HepG2 (cell line): ENCODE data around the gene MTSS2. TPM values are rescaled to one million over a fixed set of nuclear protein-coding genes. Genes with fewer than 3 reads are reported as not detected.

Experiments
- AGO2 ChIP-seq: fragments of 200-400 bp; formaldehyde crosslinking; optimal IDR thresholded peaks from 2 replicates; pipeline ENCODE3; 2017; ENCODE audit warnings: mild to moderate bottlenecking, low read depth, low read length, moderate library complexity
- HOXA3 ChIP-seq: sonication (generic); formaldehyde crosslinking; IDR thresholded peaks from 2 replicates; pipeline ENCODE4 v1.5.0; 2020; ENCODE audit warnings: missing genetic modification reagents
- RAD21 ChIP-seq: fragments of 450-650 bp; formaldehyde crosslinking; IDR thresholded peaks from 2 replicates; pipeline ENCODE4 v1.5.0; 2020; ENCODE audit warnings: mild to moderate bottlenecking
- RARG ChIP-seq: sonication (generic); formaldehyde crosslinking; IDR thresholded peaks from 2 replicates; pipeline ENCODE4 v1.4.0; 2020; ENCODE audit warnings: low read depth, mild to moderate bottlenecking, missing genetic modification reagents
- TGIF2 ChIP-seq: IDR thresholded peaks from 2 replicates; pipeline ENCODE4 v1.6.1; 2016; ENCODE audit warnings: control low read depth, missing compliant biosample characterization
- ZNF263 ChIP-seq: sonication (generic); formaldehyde crosslinking; IDR thresholded peaks from 2 replicates; pipeline ENCODE4 v1.4.0; 2020; ENCODE audit warnings: missing genetic modification reagents
- polyA plus RNA-seq, 8 experiments: library from polyadenylated mRNA; depleted of rRNA in 3 of 8; stranded (reverse) in 7 of 8; unstranded in 1 of 8; fragments of >200 nt; fragmentation: Illumina TruSeq in 4 of 8; extraction: Trizol in 4 of 8; gene quantifications; 2 replicates each; pipeline versions ENCODE4 v1.2.1 to v1.2.3, GENCODE V29; 2011 to 2016; ENCODE audit warnings: low read depth in 4 of 8, missing spikeins in 1 of 8, mixed read lengths in 1 of 8; ENCODE audit not compliant: insufficient read depth in 1 of 8
- total RNA-seq, 5 experiments: library from RNA; depleted of rRNA; stranded (reverse); fragments of >200 nt; fragmentation: Illumina TruSeq; extraction: Trizol; gene quantifications; 2 replicates each; pipeline ENCODE4 v1.2.3, GENCODE V29; 2016; ENCODE audit warnings: low read depth in 1 of 5
- TF ChIP-seq, protein P1 (sequence below): sonication (generic); formaldehyde crosslinking; IDR thresholded peaks from 2 replicates; pipeline ENCODE4 v1.5.0; 2020; ENCODE audit warnings: mild to moderate bottlenecking, missing genetic modification reagents, moderate library complexity
- TF ChIP-seq, protein P2 (sequence below): fragments of 450-650 bp; IDR thresholded peaks from 2 replicates; pipeline ENCODE4 v1.6.1; 2017; ENCODE audit warnings: mild to moderate bottlenecking

MTSS2 gene
- total and polyA plus RNA-seq, 2 of the 13 experiments (the other 11 are each of a cell fraction or from before 2014, with no cell fraction given) = 132 to 242 TPM

DNA sequence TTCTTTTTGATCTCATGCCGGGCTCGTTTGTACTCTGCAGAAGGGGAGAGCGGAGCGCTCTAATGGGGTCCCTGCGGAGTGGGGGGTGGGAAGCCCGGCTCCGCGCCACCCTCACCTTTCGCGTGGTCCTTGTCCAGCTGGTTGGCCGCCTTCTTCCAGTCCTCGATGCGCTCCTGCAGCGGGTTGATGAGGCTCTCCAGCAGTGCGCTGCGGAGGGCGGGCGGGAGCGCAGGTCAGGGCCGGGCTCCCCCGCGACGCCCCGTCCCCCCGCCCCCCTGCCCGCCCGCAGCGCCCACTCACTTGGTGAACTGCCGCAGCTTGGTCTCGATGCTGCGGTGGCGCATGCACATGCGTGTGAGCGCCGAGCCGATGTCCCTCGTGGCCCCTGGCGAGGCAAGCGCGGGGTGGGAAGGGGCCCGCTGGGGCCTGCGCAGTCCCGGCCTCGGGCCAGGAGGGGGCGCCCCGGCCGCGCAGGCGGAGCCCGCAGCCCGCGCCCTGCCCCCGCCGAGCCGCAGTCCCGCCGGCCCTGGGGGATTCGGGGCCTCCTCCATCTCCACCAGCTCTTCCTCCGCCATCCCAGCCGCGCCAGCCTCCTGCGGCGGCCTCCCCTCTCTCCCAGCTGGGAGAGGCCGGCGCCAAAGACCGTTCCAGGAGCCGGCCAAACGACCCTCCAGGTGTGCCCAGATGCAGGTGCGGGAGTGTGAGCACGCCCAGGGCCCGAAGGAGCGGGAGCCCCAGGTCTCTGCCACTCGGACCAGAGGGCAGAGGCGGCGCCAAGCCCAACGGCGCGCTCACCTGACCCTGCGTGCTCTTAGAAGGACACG, 6.0 kb downstream of the MTSS2 start (continued):
- TF ChIP-seq, protein P1, sequence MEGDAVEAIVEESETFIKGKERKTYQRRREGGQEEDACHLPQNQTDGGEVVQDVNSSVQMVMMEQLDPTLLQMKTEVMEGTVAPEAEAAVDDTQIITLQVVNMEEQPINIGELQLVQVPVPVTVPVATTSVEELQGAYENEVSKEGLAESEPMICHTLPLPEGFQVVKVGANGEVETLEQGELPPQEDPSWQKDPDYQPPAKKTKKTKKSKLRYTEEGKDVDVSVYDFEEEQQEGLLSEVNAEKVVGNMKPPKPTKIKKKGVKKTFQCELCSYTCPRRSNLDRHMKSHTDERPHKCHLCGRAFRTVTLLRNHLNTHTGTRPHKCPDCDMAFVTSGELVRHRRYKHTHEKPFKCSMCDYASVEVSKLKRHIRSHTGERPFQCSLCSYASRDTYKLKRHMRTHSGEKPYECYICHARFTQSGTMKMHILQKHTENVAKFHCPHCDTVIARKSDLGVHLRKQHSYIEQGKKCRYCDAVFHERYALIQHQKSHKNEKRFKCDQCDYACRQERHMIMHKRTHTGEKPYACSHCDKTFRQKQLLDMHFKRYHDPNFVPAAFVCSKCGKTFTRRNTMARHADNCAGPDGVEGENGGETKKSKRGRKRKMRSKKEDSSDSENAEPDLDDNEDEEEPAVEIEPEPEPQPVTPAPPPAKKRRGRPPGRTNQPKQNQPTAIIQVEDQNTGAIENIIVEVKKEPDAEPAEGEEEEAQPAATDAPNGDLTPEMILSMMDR (CRISPR knock-in tag) = peak; percentile 26; the same call in 1 of the 2 replicates
- TF ChIP-seq AGO2 (peak; percentile 89), ZNF263 (no peak), TGIF2 (0 out of 2 replicates have a peak, but pooled peaks have one; percentile 39), HOXA3 (CRISPR knock-in tag) (peak; percentile 45; the same call in 1 of the 2 replicates), RAD21 (CRISPR knock-in tag) (peak; percentile 58; the same call in 1 of the 2 replicates), RARG (CRISPR knock-in tag) (no peak)
- TF ChIP-seq, protein P2, sequence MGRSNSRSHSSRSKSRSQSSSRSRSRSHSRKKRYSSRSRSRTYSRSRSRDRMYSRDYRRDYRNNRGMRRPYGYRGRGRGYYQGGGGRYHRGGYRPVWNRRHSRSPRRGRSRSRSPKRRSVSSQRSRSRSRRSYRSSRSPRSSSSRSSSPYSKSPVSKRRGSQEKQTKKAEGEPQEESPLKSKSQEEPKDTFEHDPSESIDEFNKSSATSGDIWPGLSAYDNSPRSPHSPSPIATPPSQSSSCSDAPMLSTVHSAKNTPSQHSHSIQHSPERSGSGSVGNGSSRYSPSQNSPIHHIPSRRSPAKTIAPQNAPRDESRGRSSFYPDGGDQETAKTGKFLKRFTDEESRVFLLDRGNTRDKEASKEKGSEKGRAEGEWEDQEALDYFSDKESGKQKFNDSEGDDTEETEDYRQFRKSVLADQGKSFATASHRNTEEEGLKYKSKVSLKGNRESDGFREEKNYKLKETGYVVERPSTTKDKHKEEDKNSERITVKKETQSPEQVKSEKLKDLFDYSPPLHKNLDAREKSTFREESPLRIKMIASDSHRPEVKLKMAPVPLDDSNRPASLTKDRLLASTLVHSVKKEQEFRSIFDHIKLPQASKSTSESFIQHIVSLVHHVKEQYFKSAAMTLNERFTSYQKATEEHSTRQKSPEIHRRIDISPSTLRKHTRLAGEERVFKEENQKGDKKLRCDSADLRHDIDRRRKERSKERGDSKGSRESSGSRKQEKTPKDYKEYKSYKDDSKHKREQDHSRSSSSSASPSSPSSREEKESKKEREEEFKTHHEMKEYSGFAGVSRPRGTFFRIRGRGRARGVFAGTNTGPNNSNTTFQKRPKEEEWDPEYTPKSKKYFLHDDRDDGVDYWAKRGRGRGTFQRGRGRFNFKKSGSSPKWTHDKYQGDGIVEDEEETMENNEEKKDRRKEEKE = no peak
